GM12865 (cell line): ENCODE data around the gene TCF4.

ENCODE experiments used
- DNase-seq: peaks from one replicate; pipeline ENCODE4 v3.0.0; 2010; ENCODE audit warnings: low read depth
- H3K4me3 ChIP-seq: 2 replicates; pipeline ENCODE4 v1.5.1; 2011; ENCODE audit warnings: mild to moderate bottlenecking, low read depth, low read length, control low read depth
- CTCF ChIP-seq: IDR thresholded peaks from 2 replicates; pipeline ENCODE4 v1.5.1; 2011; ENCODE audit warnings: low read length, control low read depth, low read depth, inconsistent platforms; ENCODE audit not compliant: insufficient read depth; ENCODE audit errors: missing control alignments

Gene TCF4

DNA sequence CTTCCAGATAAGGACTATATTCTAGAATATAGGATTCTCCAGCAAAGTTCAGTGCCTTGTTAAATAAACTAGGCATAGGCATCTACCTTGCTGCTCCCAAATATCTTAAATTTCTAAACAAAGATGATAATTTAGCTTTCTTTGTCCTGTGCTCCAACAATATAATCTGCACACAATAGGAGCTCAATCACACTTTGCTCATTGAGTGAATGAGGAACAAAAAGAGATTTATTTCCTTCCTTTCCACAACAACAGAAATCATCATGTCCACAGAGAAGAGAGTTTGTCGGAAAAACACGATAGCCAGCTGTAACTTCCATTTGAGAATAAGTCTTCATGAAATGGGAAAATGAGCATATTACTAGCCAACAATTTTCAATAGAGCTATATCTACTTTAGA lies 256.7 kb downstream of the TCF4 start:
- H3K4me3 ChIP-seq = no peak overlapping the region
- DNase-seq = no peak
- TF ChIP-seq CTCF = no peak

DNA sequence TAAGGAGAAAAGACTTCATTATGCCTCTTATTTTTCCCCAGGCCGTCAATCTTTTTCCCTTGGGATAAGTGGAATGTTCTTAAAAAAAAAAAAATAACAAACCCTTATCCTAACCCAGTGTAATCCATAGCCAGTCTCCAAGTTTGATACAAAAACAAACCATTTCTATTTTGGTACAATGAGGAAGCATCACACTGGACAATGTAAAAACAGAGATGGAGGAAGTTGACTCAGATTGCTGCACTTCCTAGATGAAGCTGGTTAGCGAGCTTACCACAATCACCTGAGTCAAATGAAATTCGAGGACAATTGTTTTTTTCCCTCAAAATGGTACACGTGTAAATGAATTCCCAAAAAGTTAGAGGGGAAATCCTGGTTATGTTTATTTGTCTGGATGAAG lies 259.7 kb downstream of the TCF4 start:
- no peak for TF ChIP-seq CTCF
- DNase-seq = no peak
- no peak overlapping the region for H3K4me3 ChIP-seq

GRCh38 chr18:55327454-55327853 lies 260.5 kb downstream of the TCF4 start:
- TF ChIP-seq CTCF = no peak
- DNase-seq = no peak
- no peak overlapping the region for H3K4me3 ChIP-seq

GRCh38 chr18:55326134-55326533 lies 261.9 kb downstream of the TCF4 start:
- DNase-seq = no peak
- TF ChIP-seq CTCF = no peak
- no peak overlapping the region for H3K4me3 ChIP-seq

DNA sequence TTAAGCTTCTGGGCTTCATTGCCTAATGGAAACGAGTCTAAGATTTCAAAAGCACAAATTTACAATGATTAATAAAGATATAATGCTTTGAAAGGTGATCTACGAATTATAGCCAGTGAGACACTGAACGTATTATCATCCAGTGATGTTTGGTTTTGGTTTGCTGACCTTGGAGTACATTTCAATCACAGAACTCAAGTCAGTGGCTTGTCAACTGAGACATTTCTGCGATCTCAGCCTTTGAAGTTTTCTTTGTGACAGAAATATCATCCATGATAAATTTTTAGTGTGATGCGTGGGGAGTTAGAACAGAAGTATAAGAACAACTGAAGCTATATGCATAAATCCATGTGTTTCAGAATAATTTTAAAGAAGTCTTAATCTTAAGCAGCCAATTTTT lies 263.8 kb downstream of the TCF4 start:
- DNase-seq = no peak
- peak overlapping the region; percentile 85; the same call in 1 of the 2 replicates for H3K4me3 ChIP-seq
- TF ChIP-seq CTCF = no peak

- no peak for TF ChIP-seq CTCF
- DNase-seq = no peak
- peak overlapping the region; percentile 85 for H3K4me3 ChIP-seq
These were observed 264.7 kb downstream of the TCF4 start for GRCh38 chr18:55323051-55323994.
